ENCODE results near the gene GATA6. TPM values are rescaled to one million over a fixed set of nuclear protein-coding genes. Genes with fewer than 3 reads are reported as not detected.
A peak's percentile ranks its signal among the peaks of the same experiment; 100 is the strongest.

GATA6 gene
- total RNA-seq, 1 experiment from 2014 or later, result not detected

- Histone ChIP-seq H3K79me2 (ENCODE audit: low read length) (no peaks in the 10 kb centered on the region), H3K27me3 (ENCODE audit: low read length) (no peaks in the 10 kb centered on the region; the same call in 1 of the 2 replicates), H3K9me2 (replicated peaks; ENCODE audit: insufficient read depth, low read length) (no peaks in the 10 kb centered on the region), H3K4me2 (ENCODE audit: low read depth, low read length, poor library complexity, severe bottlenecking) (no peak overlapping the region), H4K20me1 (ENCODE audit: insufficient read depth, low read depth, low read length) (no peaks in the 10 kb centered on the region), H3K4me1 (ENCODE audit: low read length) (no peaks in the 10 kb centered on the region), H3K4me3 (ENCODE audit: low read length) (no peak overlapping the region), H3K9me3 (ENCODE audit: low read length) (no peaks in the 10 kb centered on the region), H3K27ac (ENCODE audit: low read length) (no peak overlapping the region), H3K36me3 (ENCODE audit: insufficient read depth, low read length) (no peaks in the 10 kb centered on the region), H2AFZ (ENCODE audit: low read length) (no peak overlapping the region), H3K9ac (ENCODE audit: low read length) (no peak overlapping the region)
- no peak for DNase-seq
Measured at GRCh38 chr18:22223254-22223964, 54.0 kb downstream of the GATA6 start.

GRCh38 chr18:22223965-22224322 lies 54.6 kb downstream of the GATA6 start:
- no peak overlapping the region for H3K4me2 ChIP-seq (ENCODE audit: low read depth, low read length, poor library complexity, severe bottlenecking)

GRCh38 chr18:22224339-22224738 lies 55.0 kb downstream of the GATA6 start:
- Histone ChIP-seq H4K20me1 (ENCODE audit: insufficient read depth, low read depth, low read length) (no peaks in the 10 kb centered on the region), H3K36me3 (ENCODE audit: insufficient read depth, low read length) (no peaks in the 10 kb centered on the region), H3K9me2 (replicated peaks; ENCODE audit: insufficient read depth, low read length) (no peaks in the 10 kb centered on the region), H3K27ac (ENCODE audit: low read length) (no peak overlapping the region), H3K27me3 (ENCODE audit: low read length) (no peaks in the 10 kb centered on the region; the same call in 1 of the 2 replicates), H3K79me2 (ENCODE audit: low read length) (no peaks in the 10 kb centered on the region), H3K4me3 (ENCODE audit: low read length) (no peak overlapping the region), H2AFZ (ENCODE audit: low read length) (no peak overlapping the region), H3K9me3 (ENCODE audit: low read length) (no peaks in the 10 kb centered on the region), H3K4me2 (ENCODE audit: low read depth, low read length, poor library complexity, severe bottlenecking) (no peak overlapping the region), H3K4me1 (ENCODE audit: low read length) (no peaks in the 10 kb centered on the region), H3K9ac (ENCODE audit: low read length) (no peak overlapping the region)
- DNase-seq, result no peak

More at GRCh38 chr18:22223965-22224322, 54.6 kb downstream of the GATA6 start:
- no peak for DNase-seq
- Histone ChIP-seq H3K27me3 (ENCODE audit: low read length) (no peaks in the 10 kb centered on the region; the same call in 1 of the 2 replicates), H2AFZ (ENCODE audit: low read length) (no peak overlapping the region), H3K27ac (ENCODE audit: low read length) (no peak overlapping the region), H3K9ac (ENCODE audit: low read length) (no peak overlapping the region), H3K9me3 (ENCODE audit: low read length) (no peaks in the 10 kb centered on the region), H4K20me1 (ENCODE audit: insufficient read depth, low read depth, low read length) (no peaks in the 10 kb centered on the region), H3K9me2 (replicated peaks; ENCODE audit: insufficient read depth, low read length) (no peaks in the 10 kb centered on the region), H3K36me3 (ENCODE audit: insufficient read depth, low read length) (no peaks in the 10 kb centered on the region), H3K4me1 (ENCODE audit: low read length) (no peaks in the 10 kb centered on the region), H3K79me2 (ENCODE audit: low read length) (no peaks in the 10 kb centered on the region), H3K4me3 (ENCODE audit: low read length) (no peak overlapping the region)

GRCh38 chr18:22226801-22227200 lies 57.4 kb downstream of the GATA6 start:
- Histone ChIP-seq H3K4me3 (ENCODE audit: low read length) (no peak overlapping the region), H3K9me2 (replicated peaks; ENCODE audit: insufficient read depth, low read length) (no peaks in the 10 kb centered on the region), H3K27ac (ENCODE audit: low read length) (no peak overlapping the region), H2AFZ (ENCODE audit: low read length) (no peak overlapping the region), H3K4me2 (ENCODE audit: low read depth, low read length, poor library complexity, severe bottlenecking) (no peak overlapping the region), H3K9ac (ENCODE audit: low read length) (no peak overlapping the region), H3K79me2 (ENCODE audit: low read length) (no peaks in the 10 kb centered on the region), H3K27me3 (ENCODE audit: low read length) (no peaks in the 10 kb centered on the region; the same call in 1 of the 2 replicates), H4K20me1 (ENCODE audit: insufficient read depth, low read depth, low read length) (no peaks in the 10 kb centered on the region), H3K36me3 (ENCODE audit: insufficient read depth, low read length) (no peaks in the 10 kb centered on the region), H3K4me1 (ENCODE audit: low read length) (no peaks in the 10 kb centered on the region), H3K9me3 (ENCODE audit: low read length) (no peaks in the 10 kb centered on the region)
- DNase-seq, result no peak

GRCh38 chr18:22228976-22229375 lies 59.6 kb downstream of the GATA6 start:
- H3K4me2 ChIP-seq (ENCODE audit: low read depth, low read length, poor library complexity, severe bottlenecking), result no peak overlapping the region

GRCh38 chr18:22229456-22230124 lies 60.2 kb downstream of the GATA6 start:
- Histone ChIP-seq H3K9me3 (ENCODE audit: low read length) (no peaks in the 10 kb centered on the region), H3K4me1 (ENCODE audit: low read length) (no peaks in the 10 kb centered on the region), H3K4me2 (ENCODE audit: low read depth, low read length, poor library complexity, severe bottlenecking) (no peak overlapping the region), H3K9ac (ENCODE audit: low read length) (no peak overlapping the region), H4K20me1 (ENCODE audit: insufficient read depth, low read depth, low read length) (no peaks in the 10 kb centered on the region), H3K9me2 (replicated peaks; ENCODE audit: insufficient read depth, low read length) (no peaks in the 10 kb centered on the region), H3K79me2 (ENCODE audit: low read length) (no peaks in the 10 kb centered on the region), H3K27ac (ENCODE audit: low read length) (no peak overlapping the region), H3K27me3 (ENCODE audit: low read length) (no peaks in the 10 kb centered on the region; the same call in 1 of the 2 replicates), H3K36me3 (ENCODE audit: insufficient read depth, low read length) (no peaks in the 10 kb centered on the region), H3K4me3 (ENCODE audit: low read length) (no peak overlapping the region), H2AFZ (ENCODE audit: low read length) (no peak overlapping the region)
- DNase-seq, result no peak

More at GRCh38 chr18:22228976-22229375, 59.6 kb downstream of the GATA6 start:
- Histone ChIP-seq H3K9me2 (replicated peaks; ENCODE audit: insufficient read depth, low read length) (no peaks in the 10 kb centered on the region), H2AFZ (ENCODE audit: low read length) (no peak overlapping the region), H3K79me2 (ENCODE audit: low read length) (no peaks in the 10 kb centered on the region), H3K27ac (ENCODE audit: low read length) (no peak overlapping the region), H3K4me3 (ENCODE audit: low read length) (no peak overlapping the region), H4K20me1 (ENCODE audit: insufficient read depth, low read depth, low read length) (no peaks in the 10 kb centered on the region), H3K9me3 (ENCODE audit: low read length) (no peaks in the 10 kb centered on the region), H3K4me1 (ENCODE audit: low read length) (no peaks in the 10 kb centered on the region), H3K27me3 (ENCODE audit: low read length) (no peaks in the 10 kb centered on the region; the same call in 1 of the 2 replicates), H3K9ac (ENCODE audit: low read length) (no peak overlapping the region), H3K36me3 (ENCODE audit: insufficient read depth, low read length) (no peaks in the 10 kb centered on the region)
- no peak for DNase-seq

GRCh38 chr18:22230471-22230945 lies 61.1 kb downstream of the GATA6 start:
- H2AFZ ChIP-seq (ENCODE audit: low read length), result no peak overlapping the region
- H4K20me1 ChIP-seq (ENCODE audit: insufficient read depth, low read depth, low read length), result no peaks in the 10 kb centered on the region

GRCh38 chr18:22233266-22233665 lies 63.9 kb downstream of the GATA6 start:
- no peaks in the 10 kb centered on the region for H3K9me2 ChIP-seq (replicated peaks; ENCODE audit: insufficient read depth, low read length)
- H4K20me1 ChIP-seq (ENCODE audit: insufficient read depth, low read depth, low read length), result no peaks in the 10 kb centered on the region
- H3K27me3 ChIP-seq (ENCODE audit: low read length), result no peaks in the 10 kb centered on the region
- no peak overlapping the region for H3K27ac ChIP-seq (ENCODE audit: low read length)
- no peak overlapping the region for H3K9ac ChIP-seq (ENCODE audit: low read length)
- H2AFZ ChIP-seq (ENCODE audit: low read length), result no peak overlapping the region
- peak; percentile 15 for DNase-seq
- H3K4me2 ChIP-seq (ENCODE audit: low read depth, low read length, poor library complexity, severe bottlenecking), result no peak overlapping the region
- no peaks in the 10 kb centered on the region for H3K9me3 ChIP-seq (ENCODE audit: low read length)
- no peaks in the 10 kb centered on the region for H3K79me2 ChIP-seq (ENCODE audit: low read length)
- no peak overlapping the region for H3K4me3 ChIP-seq (ENCODE audit: low read length)
- H3K4me1 ChIP-seq (ENCODE audit: low read length), result no peaks in the 10 kb centered on the region
- no peaks in the 10 kb centered on the region for H3K36me3 ChIP-seq (ENCODE audit: insufficient read depth, low read length)

More at GRCh38 chr18:22230471-22230945, 61.1 kb downstream of the GATA6 start:
- no peaks in the 10 kb centered on the region for H3K9me2 ChIP-seq (replicated peaks; ENCODE audit: insufficient read depth, low read length)
- DNase-seq, result no peak
- H3K4me3 ChIP-seq (ENCODE audit: low read length), result no peak overlapping the region
- H3K4me1 ChIP-seq (ENCODE audit: low read length), result no peaks in the 10 kb centered on the region
- H3K27ac ChIP-seq (ENCODE audit: low read length), result no peak overlapping the region
- no peaks in the 10 kb centered on the region for H3K36me3 ChIP-seq (ENCODE audit: insufficient read depth, low read length)
- H3K9ac ChIP-seq (ENCODE audit: low read length), result no peak overlapping the region
- H3K9me3 ChIP-seq (ENCODE audit: low read length), result no peaks in the 10 kb centered on the region
- no peaks in the 10 kb centered on the region; the same call in 1 of the 2 replicates for H3K27me3 ChIP-seq (ENCODE audit: low read length)
- no peaks in the 10 kb centered on the region for H3K79me2 ChIP-seq (ENCODE audit: low read length)
- H3K4me2 ChIP-seq (ENCODE audit: low read depth, low read length, poor library complexity, severe bottlenecking), result no peak overlapping the region
